ENCODE measurements around the gene PAPPA. TPM values are rescaled to one million over a fixed set of nuclear protein-coding genes. Genes with fewer than 3 reads are reported as not detected.

The PAPPA gene
- total and polyA plus RNA-seq, 9 of the 15 experiments (the other 6 are each of a cell fraction or from before 2014, with no cell fraction given) = 0.06 to 0.18 (median 0.11) TPM

DNA sequence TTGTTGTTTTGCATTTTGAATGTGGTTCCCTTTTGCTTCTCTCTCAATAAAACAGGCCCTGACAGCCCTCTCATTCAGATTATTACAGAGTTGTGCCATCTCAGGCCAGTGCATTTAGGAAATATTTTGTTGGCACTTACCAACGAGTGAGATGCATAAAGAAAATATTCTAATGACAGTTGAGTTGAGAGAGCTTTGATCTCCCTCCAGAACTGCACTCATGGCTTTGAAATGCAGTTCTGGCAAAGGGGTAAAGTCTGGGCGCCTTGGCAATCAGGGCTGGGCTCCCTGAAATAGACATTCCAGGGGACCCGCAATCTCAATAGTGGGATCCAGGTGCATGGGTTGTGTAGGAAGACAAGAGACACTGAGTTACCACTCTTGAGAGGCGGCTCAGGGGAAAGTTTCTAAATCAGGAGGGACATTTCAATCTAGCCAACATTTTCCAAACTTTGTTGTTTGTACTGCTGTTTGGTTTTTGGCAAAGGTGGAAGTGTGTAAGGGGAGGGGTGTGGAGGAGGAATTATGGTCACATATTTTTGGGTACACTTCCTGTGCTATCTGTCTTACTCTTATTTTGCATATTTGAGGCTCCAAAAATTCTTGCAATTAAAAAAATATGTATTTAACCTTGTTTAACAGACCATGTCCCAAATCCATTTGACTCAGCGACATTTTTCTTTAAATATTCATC, 48.8 kb downstream of the PAPPA start:
- in situ Hi-C loops (cut with MboI) = no loop called here
- H3K36me3 ChIP-seq (ENCODE audit: control insufficient read depth, insufficient read depth, low read length) = no peaks in the 10 kb centered on the region
- no peaks in the 10 kb centered on the region for H3K9me3 ChIP-seq (replicated peaks; ENCODE audit: control insufficient read depth, insufficient read depth, low read depth, low read length)
- H4K20me1 ChIP-seq (replicated peaks; ENCODE audit: control insufficient read depth, insufficient read depth, low read length) = no peaks in the 10 kb centered on the region
- no peak for FAIRE-seq
- H3K9ac ChIP-seq (ENCODE audit: insufficient read depth in 1 of 2, low read depth in 2 of 2, low read length in 2 of 2) = no peak overlapping the region
- H3K79me2 ChIP-seq (ENCODE audit: control insufficient read depth, insufficient read depth, low read length) = no peaks in the 10 kb centered on the region
- no peaks in the 10 kb centered on the region for H3K9me1 ChIP-seq (ENCODE audit: control insufficient read depth, insufficient read depth, low read length)
- ChIA-PET CTCF (ENCODE audit: low intra/inter-chr PET ratio) (no interaction called here), POLR2A (interaction anchor here (0.8 kb wide), 1 partner anchor 58 kb away, joined by 4 read pairs; no protein-coding TSS in a partner anchor)
- DNase-seq (ENCODE audit: extremely low read depth in 1 of 4, low spot score in 3 of 4) = no peak
- H3K4me3 ChIP-seq = no peak overlapping the region
- no peak overlapping the region for H3K27ac ChIP-seq (ENCODE audit: extremely low read depth, low read depth, low read length)
- no peak for ATAC-seq
- 6% methylated on average over 5 of the region's 5 CpGs for whole genome bisulfite sequencing (ENCODE audit: insufficient coverage, low coverage, missing lambda C conversion rate)
- H3K4me1 ChIP-seq (replicated peaks in 1 of 2; ENCODE audit: control insufficient read depth in 2 of 2, insufficient read depth in 2 of 2, low read length in 2 of 2) = no peaks in the 10 kb centered on the region
- H3K4me2 ChIP-seq (ENCODE audit: insufficient read depth, low read length) = no peak overlapping the region
- peaks cover 2 to 4% of the 10 kb centered on the region in 2 experiments; a peak in 2 of 5 replicates for H3K27me3 ChIP-seq (ENCODE audit: control insufficient read depth in 2 of 2, insufficient read depth in 2 of 2, low read length in 2 of 2)
- no peak for TF ChIP-seq SRSF1 (IDR thresholded peaks at IDR 0.05; ENCODE audit: low read depth, low read length)
- TF ChIP-seq VEZF1 (CRISPR knock-in tag; IDR thresholded peaks at IDR 0.05) = no peak
- no peak for TF ChIP-seq U2AF2 (optimal IDR thresholded peaks at IDR 0.05; ENCODE audit: low read depth, low read length)
- TF ChIP-seq ZBTB26 (CRISPR knock-in tag; IDR thresholded peaks at IDR 0.05) = no peak
- TF ChIP-seq ZC3H8 (IDR thresholded peaks at IDR 0.05) = no peak
- TF ChIP-seq ADNP (tag; IDR thresholded peaks at IDR 0.05) = no peak
- TF ChIP-seq, protein P1, sequence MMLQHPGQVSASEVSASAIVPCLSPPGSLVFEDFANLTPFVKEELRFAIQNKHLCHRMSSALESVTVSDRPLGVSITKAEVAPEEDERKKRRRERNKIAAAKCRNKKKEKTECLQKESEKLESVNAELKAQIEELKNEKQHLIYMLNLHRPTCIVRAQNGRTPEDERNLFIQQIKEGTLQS (IDR thresholded peaks at IDR 0.05) = no peak
- TF ChIP-seq, protein P1 (CRISPR knock-in tag; conservative IDR thresholded peaks at IDR 0.05) = no peak
- no peak for TF ChIP-seq TRIM28 (IDR thresholded peaks at IDR 0.05)
- no peak for TF ChIP-seq ZNF253 (CRISPR knock-in tag; conservative IDR thresholded peaks at IDR 0.05)
- no peak for TF ChIP-seq GABPB1 (CRISPR knock-in tag; IDR thresholded peaks at IDR 0.05)
- TF ChIP-seq POLR2A (conservative IDR thresholded peaks at IDR 0.05) = no peak
- no peak overlapping the region for H2AFZ ChIP-seq (ENCODE audit: low read depth, low read length)
- no TSS peak for BruUV-seq (replicated peaks)
- intact Hi-C loops (cut with micrococcal nuclease) = no loop called here
